Transverse colon (tissue), 4 donors: ENCODE measurements around the gene DOCK1.

ENCODE experiments used
- EP300 ChIP-seq: sonication (generic); formaldehyde crosslinking; IDR thresholded peaks from one replicate; pipeline ENCODE4 v1.6.1; 2017; ENCODE audit warnings: antibody characterized with exemption, low read depth
- POLR2A ChIP-seq: fragments of 450-650 bp; IDR thresholded peaks from one replicate; pipeline ENCODE4 v1.6.1; 2016; ENCODE audit warnings: antibody characterized with exemption, mild to moderate bottlenecking, moderate library complexity
- POLR2AphosphoS5 ChIP-seq, 3 donors: sonication (generic); formaldehyde crosslinking; IDR thresholded peaks; one replicate each; pipeline ENCODE4 v1.6.1; 2016; ENCODE audit warnings: antibody characterized with exemption in 3 of 3
- TF ChIP-seq, protein P1 (sequence below), 5 experiments: fragments of 200-600 bp in 3 of 5; fragments of 450-650 bp in 2 of 5; sonication (generic) in 3 of 5; IDR thresholded peaks; 1 replicate in 2 of 5; 2 replicates in 3 of 5; pipeline ENCODE4 v1.5.1; 2016 to 2017; ENCODE audit warnings: antibody characterized with exemption in 5 of 5, inconsistent platforms in 3 of 5, mild to moderate bottlenecking in 2 of 5, moderate library complexity in 1 of 5

DNA sequence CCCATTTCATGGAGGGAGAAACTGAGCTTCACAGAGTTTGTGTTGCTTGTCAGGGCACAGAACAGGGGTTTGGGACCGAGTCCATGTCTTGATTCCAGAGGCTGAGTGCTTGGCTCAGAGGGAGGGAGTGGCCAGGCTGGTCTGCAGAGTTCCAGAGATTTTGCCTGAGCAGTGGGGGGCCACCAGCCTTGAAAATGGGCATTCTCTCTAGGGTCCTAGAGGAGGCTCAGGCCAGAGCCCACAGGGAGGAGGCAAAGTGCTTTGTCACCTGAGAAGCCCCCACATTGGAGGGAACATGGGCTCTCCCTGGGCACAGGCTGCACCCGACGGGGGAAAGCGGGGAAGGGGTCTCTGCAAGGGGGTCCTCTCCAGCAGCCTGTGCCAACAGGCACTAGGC, 51.5 kb downstream of the DOCK1 start:
- TF ChIP-seq, protein P1, sequence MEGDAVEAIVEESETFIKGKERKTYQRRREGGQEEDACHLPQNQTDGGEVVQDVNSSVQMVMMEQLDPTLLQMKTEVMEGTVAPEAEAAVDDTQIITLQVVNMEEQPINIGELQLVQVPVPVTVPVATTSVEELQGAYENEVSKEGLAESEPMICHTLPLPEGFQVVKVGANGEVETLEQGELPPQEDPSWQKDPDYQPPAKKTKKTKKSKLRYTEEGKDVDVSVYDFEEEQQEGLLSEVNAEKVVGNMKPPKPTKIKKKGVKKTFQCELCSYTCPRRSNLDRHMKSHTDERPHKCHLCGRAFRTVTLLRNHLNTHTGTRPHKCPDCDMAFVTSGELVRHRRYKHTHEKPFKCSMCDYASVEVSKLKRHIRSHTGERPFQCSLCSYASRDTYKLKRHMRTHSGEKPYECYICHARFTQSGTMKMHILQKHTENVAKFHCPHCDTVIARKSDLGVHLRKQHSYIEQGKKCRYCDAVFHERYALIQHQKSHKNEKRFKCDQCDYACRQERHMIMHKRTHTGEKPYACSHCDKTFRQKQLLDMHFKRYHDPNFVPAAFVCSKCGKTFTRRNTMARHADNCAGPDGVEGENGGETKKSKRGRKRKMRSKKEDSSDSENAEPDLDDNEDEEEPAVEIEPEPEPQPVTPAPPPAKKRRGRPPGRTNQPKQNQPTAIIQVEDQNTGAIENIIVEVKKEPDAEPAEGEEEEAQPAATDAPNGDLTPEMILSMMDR (IDR thresholded peaks at IDR 0.05), result no peak
- TF ChIP-seq POLR2A (no peak), EP300 (no peak), POLR2AphosphoS5 (IDR thresholded peaks at IDR 0.05) (no peak)
